H1 (cell line): ENCODE data around the gene SLC39A6. TPM values are rescaled to one million over a fixed set of nuclear protein-coding genes. Genes with fewer than 3 reads are reported as not detected.

Source experiments
- ATF2 ChIP-seq: IDR thresholded peaks from 2 replicates; pipeline ENCODE4 v1.6.1; 2012; ENCODE audit warnings: low read length, inconsistent platforms
- ATF3 ChIP-seq: IDR thresholded peaks from 2 replicates; pipeline ENCODE4 v1.6.1; 2011; ENCODE audit warnings: low read depth, mild to moderate bottlenecking, low read length; ENCODE audit not compliant: insufficient read depth
- BRCA1 ChIP-seq: IDR thresholded peaks from 2 replicates; pipeline ENCODE4 v1.6.1; 2012; ENCODE audit warnings: low read depth, low read length, improper control_type of control experiment
- E2F6 ChIP-seq: IDR thresholded peaks from 2 replicates; pipeline ENCODE4 v1.6.1; 2012; ENCODE audit warnings: inconsistent platforms
- JUN ChIP-seq: IDR thresholded peaks from 2 replicates; pipeline ENCODE4 v1.6.1; 2011; ENCODE audit warnings: low read depth, mild to moderate bottlenecking, improper control_type of control experiment, low read length
- POU5F1 ChIP-seq: IDR thresholded peaks from 2 replicates; pipeline ENCODE4 v1.6.1; 2011; ENCODE audit warnings: low read depth, mild to moderate bottlenecking, low read length, moderate library complexity
- RBBP5 ChIP-seq: IDR thresholded peaks from 2 replicates; pipeline ENCODE4 v1.7.1; 2012; ENCODE audit warnings: low read depth, mild to moderate bottlenecking, inconsistent platforms, low read length, moderate library complexity, borderline replicate concordance
- TEAD4 ChIP-seq: IDR thresholded peaks from 2 replicates; pipeline ENCODE4 v1.6.1; 2012; ENCODE audit warnings: low read depth, low read length, inconsistent platforms, mixed read lengths
- polyA plus RNA-seq, 7 experiments: library from polyadenylated mRNA; depleted of rRNA in 3 of 7; stranded (reverse) in 5 of 7; unstranded in 2 of 7; fragments of >200 nt in 5 of 7; fragments of 200-250 nt in 2 of 7; gene quantifications; 1 replicate in 5 of 7; 2 replicates in 1 of 7; 4 replicates in 1 of 7; pipeline versions ENCODE4 v1.2.1 to v1.2.3, GENCODE V29; 2011 to 2013; ENCODE audit warnings: missing spikeins in 2 of 7, mixed read lengths in 2 of 7
- total RNA-seq: library from RNA; stranded (reverse); fragmentation: NEBNext Ultra II Directional; extraction: Animal tissue kit (Norgen Biotek cat#: 25700); gene quantifications from 2 replicates; pipeline ENCODE4 v1.2.1, GENCODE V29; 2021

SLC39A6 gene
- total and polyA plus RNA-seq, 2 of the 8 experiments (the other 6 are each of a cell fraction or from before 2014, with no cell fraction given): 36.8 to 55.4 TPM

- no peak for TF ChIP-seq POU5F1
- TF ChIP-seq TEAD4: no peak
- TF ChIP-seq ATF2: no peak
- no peak for TF ChIP-seq ATF3
- TF ChIP-seq RBBP5: peak; percentile 92; the same call in 1 of the 2 replicates
- TF ChIP-seq E2F6: no peak
- TF ChIP-seq BRCA1: peak; percentile 18; the same call in 1 of the 2 replicates
- TF ChIP-seq JUN: no peak
Observed at GRCh38 chr18:36067055-36067957, 61.8 kb downstream of the SLC39A6 start, which contains the start of gene RPRD1A (continued).
